ENCODE measurements around the gene PLCL2.
"Not testable (repeated sequence)": the region's sequence is repeated elsewhere in the genome, so short reads cannot be mapped to it uniquely, and the experiment has no call there.

PLCL2 gene

DNA sequence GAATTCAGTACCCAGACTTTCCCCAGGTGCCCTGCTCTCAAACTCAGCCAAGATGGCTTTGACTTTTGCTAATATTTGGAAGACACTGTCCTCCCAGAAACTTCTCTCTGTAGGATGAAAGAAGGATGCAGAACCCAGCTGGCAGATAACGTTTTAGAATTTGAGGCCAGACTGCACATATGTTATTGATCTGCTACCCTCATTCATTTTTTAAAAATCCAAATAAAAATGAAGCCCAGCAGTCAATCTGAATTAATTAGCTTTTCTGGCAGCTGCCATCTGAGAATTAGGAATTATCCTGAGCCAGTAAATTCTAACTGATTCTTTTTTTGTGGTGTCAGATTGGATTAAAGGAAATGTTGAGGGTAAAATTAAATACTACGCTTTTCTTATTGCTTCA is 236.6 kb downstream of the PLCL2 start:
- no peaks in the 10 kb centered on the region for H4K20me1 ChIP-seq (ENCODE audit: insufficient read depth)
- H3K79me2 ChIP-seq (ENCODE audit: insufficient read depth, low read depth) = no peaks in the 10 kb centered on the region
- no peaks in the 10 kb centered on the region for H3K36me3 ChIP-seq (ENCODE audit: insufficient read depth)
- no peak overlapping the region for H3K9ac ChIP-seq
- no peak overlapping the region for H2AFZ ChIP-seq (ENCODE audit: low read depth)
- TF ChIP-seq, protein P1, sequence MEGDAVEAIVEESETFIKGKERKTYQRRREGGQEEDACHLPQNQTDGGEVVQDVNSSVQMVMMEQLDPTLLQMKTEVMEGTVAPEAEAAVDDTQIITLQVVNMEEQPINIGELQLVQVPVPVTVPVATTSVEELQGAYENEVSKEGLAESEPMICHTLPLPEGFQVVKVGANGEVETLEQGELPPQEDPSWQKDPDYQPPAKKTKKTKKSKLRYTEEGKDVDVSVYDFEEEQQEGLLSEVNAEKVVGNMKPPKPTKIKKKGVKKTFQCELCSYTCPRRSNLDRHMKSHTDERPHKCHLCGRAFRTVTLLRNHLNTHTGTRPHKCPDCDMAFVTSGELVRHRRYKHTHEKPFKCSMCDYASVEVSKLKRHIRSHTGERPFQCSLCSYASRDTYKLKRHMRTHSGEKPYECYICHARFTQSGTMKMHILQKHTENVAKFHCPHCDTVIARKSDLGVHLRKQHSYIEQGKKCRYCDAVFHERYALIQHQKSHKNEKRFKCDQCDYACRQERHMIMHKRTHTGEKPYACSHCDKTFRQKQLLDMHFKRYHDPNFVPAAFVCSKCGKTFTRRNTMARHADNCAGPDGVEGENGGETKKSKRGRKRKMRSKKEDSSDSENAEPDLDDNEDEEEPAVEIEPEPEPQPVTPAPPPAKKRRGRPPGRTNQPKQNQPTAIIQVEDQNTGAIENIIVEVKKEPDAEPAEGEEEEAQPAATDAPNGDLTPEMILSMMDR (conservative IDR thresholded peaks at IDR 0.05; ENCODE audit: low read depth, low read length) = no peak
- H3K4me3 ChIP-seq (IDR thresholded peaks at IDR 0.05; ENCODE audit: insufficient read depth, low read depth, low read length) = no peak overlapping the region
- H3K4me2 ChIP-seq = no peak overlapping the region
- H3K27ac ChIP-seq = no peak overlapping the region
- no peaks in the 10 kb centered on the region for H3K27me3 ChIP-seq (ENCODE audit: insufficient read depth, low read depth)
- H3K4me1 ChIP-seq (ENCODE audit: low read depth, poor library complexity, severe bottlenecking) = no peaks in the 10 kb centered on the region

DNA sequence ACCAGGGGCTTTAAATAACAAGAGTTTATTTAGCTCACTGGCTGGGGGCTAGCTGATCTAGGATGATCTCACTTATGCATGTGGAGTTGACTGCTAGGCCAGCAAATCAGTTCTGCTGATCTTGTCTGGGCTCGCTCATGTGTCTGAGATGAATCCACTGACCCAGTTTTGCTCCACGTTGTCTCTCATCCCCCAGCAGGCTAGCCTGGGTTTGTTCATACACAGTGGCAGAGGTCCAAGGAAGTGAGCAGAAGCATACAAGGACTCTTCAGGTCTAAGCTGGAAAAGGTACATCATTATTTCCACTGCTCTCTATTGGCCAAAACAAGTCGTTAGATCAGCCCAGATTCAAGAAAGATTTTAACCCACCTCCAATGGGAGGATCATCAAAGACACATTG is 238.0 kb downstream of the PLCL2 start:
- Histone ChIP-seq H3K36me3 (ENCODE audit: insufficient read depth) (no peaks in the 10 kb centered on the region), H3K4me1 (ENCODE audit: low read depth, poor library complexity, severe bottlenecking) (no peaks in the 10 kb centered on the region), H3K4me2 (no peak overlapping the region), H3K4me3 (IDR thresholded peaks at IDR 0.05; ENCODE audit: insufficient read depth, low read depth, low read length) (no peak overlapping the region), H3K9ac (no peak overlapping the region), H2AFZ (ENCODE audit: low read depth) (no peak overlapping the region), H3K27ac (no peak overlapping the region), H3K79me2 (ENCODE audit: insufficient read depth, low read depth) (no peaks in the 10 kb centered on the region), H3K27me3 (ENCODE audit: insufficient read depth, low read depth) (no peaks in the 10 kb centered on the region), H4K20me1 (ENCODE audit: insufficient read depth) (no peaks in the 10 kb centered on the region)
- TF ChIP-seq, protein P1 (conservative IDR thresholded peaks at IDR 0.05; ENCODE audit: low read depth, low read length) = no peak

DNA sequence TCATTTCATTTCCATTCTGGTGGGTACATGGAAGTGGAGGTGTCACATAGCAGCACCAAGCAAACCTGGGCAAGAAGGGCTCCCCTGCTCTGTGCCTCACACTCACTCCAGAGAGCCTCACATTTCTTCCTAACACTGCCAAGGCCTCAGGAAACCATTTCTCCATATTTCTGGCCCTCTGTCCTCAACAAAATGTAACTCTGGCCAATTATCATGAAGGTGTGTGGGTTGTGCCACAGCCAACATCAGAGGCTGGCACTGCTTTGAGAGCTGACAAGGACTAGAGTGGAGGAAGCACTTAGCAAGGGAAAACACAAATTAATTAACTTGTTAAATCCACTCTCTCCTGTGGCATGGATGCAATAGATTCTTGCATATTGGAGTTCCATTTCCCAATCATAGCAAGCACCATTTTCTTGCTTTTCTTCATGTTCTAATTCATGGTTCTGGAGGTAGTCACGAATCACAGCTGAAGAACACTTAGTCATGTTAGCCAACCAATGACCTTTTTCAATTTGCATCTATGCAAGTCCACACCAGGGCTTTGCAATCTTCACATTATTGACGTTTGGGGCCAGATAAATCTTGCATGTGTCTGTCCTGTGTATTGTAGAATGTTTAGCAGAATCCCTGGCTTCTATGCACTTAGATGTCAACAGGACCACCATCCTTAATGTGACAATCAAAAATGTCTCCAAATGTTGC is 241.1 kb downstream of the PLCL2 start:
- Histone ChIP-seq H4K20me1 (ENCODE audit: insufficient read depth) (no peaks in the 10 kb centered on the region), H3K4me1 (ENCODE audit: low read depth, poor library complexity, severe bottlenecking) (no peaks in the 10 kb centered on the region), H3K4me3 (IDR thresholded peaks at IDR 0.05; ENCODE audit: insufficient read depth, low read depth, low read length) (no peak overlapping the region), H3K27me3 (ENCODE audit: insufficient read depth, low read depth) (no peaks in the 10 kb centered on the region), H2AFZ (ENCODE audit: low read depth) (no peak overlapping the region), H3K79me2 (ENCODE audit: insufficient read depth, low read depth) (no peaks in the 10 kb centered on the region), H3K27ac (no peak overlapping the region), H3K4me2 (no peak overlapping the region), H3K9ac (no peak overlapping the region), H3K36me3 (ENCODE audit: insufficient read depth) (no peaks in the 10 kb centered on the region)
- TF ChIP-seq, protein P1 (conservative IDR thresholded peaks at IDR 0.05; ENCODE audit: low read depth, low read length) = no peak

DNA sequence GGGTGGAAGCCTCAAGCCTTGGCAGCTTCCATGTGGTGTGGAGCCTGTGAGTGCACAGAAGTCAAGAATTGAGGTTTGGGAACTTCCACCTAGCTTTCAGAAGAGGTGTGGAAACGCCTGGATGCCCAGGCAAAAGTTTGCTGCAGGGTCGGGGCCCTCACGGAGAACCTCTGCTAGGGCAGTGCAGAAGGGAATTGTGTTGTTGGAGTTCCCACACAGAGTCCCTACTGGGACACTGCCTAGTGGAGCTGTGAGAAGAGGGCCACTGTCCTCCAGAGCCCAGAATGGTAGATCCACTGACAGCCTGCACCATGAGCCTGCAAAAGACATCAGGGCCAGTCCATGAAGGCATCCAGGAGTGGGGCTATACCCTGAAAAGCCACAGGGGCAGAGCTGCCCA is 243.9 kb downstream of the PLCL2 start:
- not testable (repeated sequence) for H2AFZ ChIP-seq (ENCODE audit: low read depth); H4K20me1 ChIP-seq (ENCODE audit: insufficient read depth); H3K36me3 ChIP-seq (ENCODE audit: insufficient read depth); H3K4me2 ChIP-seq; H3K4me1 ChIP-seq (ENCODE audit: low read depth, poor library complexity, severe bottlenecking); H3K27me3 ChIP-seq (ENCODE audit: insufficient read depth, low read depth); H3K27ac ChIP-seq; H3K79me2 ChIP-seq (ENCODE audit: insufficient read depth, low read depth); H3K4me3 ChIP-seq (IDR thresholded peaks at IDR 0.05; ENCODE audit: insufficient read depth, low read depth, low read length); H3K9ac ChIP-seq

DNA sequence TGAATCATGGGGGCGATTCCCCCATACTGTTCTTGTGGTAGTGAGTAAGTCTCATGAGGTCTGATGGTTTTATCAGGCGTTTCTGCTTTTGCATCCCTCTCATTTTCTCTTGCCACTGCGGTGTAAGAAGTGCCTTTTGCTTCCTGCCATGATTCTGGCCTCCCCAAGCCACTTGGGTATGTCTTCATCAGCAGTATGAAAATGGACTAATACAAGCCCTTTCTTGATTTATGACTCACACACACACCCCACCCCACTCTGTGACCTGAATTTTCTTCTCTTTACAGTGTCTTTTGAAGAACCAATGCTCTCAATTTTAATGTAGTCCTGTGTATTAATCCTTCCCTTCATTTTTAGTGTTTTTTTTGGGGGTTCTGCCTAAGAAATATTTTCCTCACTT is 244.8 kb downstream of the PLCL2 start:
- Histone ChIP-seq H3K9ac (no peak overlapping the region), H3K27ac (no peak overlapping the region)
- TF ChIP-seq, protein P1 (conservative IDR thresholded peaks at IDR 0.05; ENCODE audit: low read depth, low read length) = no peak

More for the DNA sequence above, 244.8 kb downstream of the PLCL2 start:
- H4K20me1 ChIP-seq (ENCODE audit: insufficient read depth) = no peaks in the 10 kb centered on the region
- H3K4me1 ChIP-seq (ENCODE audit: low read depth, poor library complexity, severe bottlenecking) = no peaks in the 10 kb centered on the region
- H3K27me3 ChIP-seq (ENCODE audit: insufficient read depth, low read depth) = no peaks in the 10 kb centered on the region
- H3K79me2 ChIP-seq (ENCODE audit: insufficient read depth, low read depth) = no peaks in the 10 kb centered on the region
- no peak overlapping the region for H3K4me3 ChIP-seq (IDR thresholded peaks at IDR 0.05; ENCODE audit: insufficient read depth, low read depth, low read length)
- no peaks in the 10 kb centered on the region for H3K36me3 ChIP-seq (ENCODE audit: insufficient read depth)
- no peak overlapping the region for H2AFZ ChIP-seq (ENCODE audit: low read depth)
- no peak overlapping the region for H3K4me2 ChIP-seq
